Osteoblast (primary cell): ENCODE data around the gene GGACT. TPM values are rescaled to one million over a fixed set of nuclear protein-coding genes. Genes with fewer than 3 reads are reported as not detected.

ENCODE experiments used
- DNase-seq: peaks from one replicate; pipeline ENCODE4 v3.0.0; 2011; ENCODE audit warnings: low spot score, mixed read lengths; ENCODE audit not compliant: insufficient read length; ENCODE audit errors: missing footprints
- H2AFZ ChIP-seq: 2 replicates; pipeline ENCODE4 v1.6.0; 2011; ENCODE audit warnings: mild to moderate bottlenecking, low read length
- H3K27ac ChIP-seq: 2 replicates; pipeline ENCODE4 v1.5.1; 2011; ENCODE audit warnings: mild to moderate bottlenecking, low read depth, low read length, moderate library complexity
- H3K27me3 ChIP-seq: 2 replicates; pipeline ENCODE4 v1.6.0; 2012; ENCODE audit warnings: mild to moderate bottlenecking, control low read depth, inconsistent platforms, low read length, moderate library complexity; ENCODE audit not compliant: insufficient read depth
- H3K36me3 ChIP-seq: 2 replicates; pipeline ENCODE4 v1.5.1; 2011; ENCODE audit warnings: mild to moderate bottlenecking, low read length, control low read depth, moderate library complexity; ENCODE audit not compliant: insufficient read depth
- H3K4me1 ChIP-seq: 2 replicates; pipeline ENCODE4 v1.5.1; 2011; ENCODE audit warnings: mild to moderate bottlenecking, low read length, control low read depth, moderate library complexity; ENCODE audit not compliant: insufficient read depth
- H3K4me2 ChIP-seq: 2 replicates; pipeline ENCODE4 v1.6.0; 2011; ENCODE audit warnings: mild to moderate bottlenecking, low read length; ENCODE audit not compliant: insufficient read depth
- H3K4me3 ChIP-seq: fragments of 200-600 bp; sonication (generic); 3 replicates; pipeline ENCODE4 v1.5.1; 2012; ENCODE audit warnings: mild to moderate bottlenecking, low read length, inconsistent platforms; ENCODE audit not compliant: insufficient read depth
- H3K79me2 ChIP-seq: 2 replicates; pipeline ENCODE4 v1.6.0; 2012; ENCODE audit warnings: mild to moderate bottlenecking, low read length, control low read depth, inconsistent platforms; ENCODE audit not compliant: insufficient read depth
- H3K9me3 ChIP-seq: 2 replicates; pipeline ENCODE4 v1.5.1; 2011; ENCODE audit warnings: low read depth, low read length, control low read depth
- H4K20me1 ChIP-seq: 2 replicates; pipeline ENCODE4 v1.6.0; 2012; ENCODE audit warnings: mild to moderate bottlenecking, low read length, control low read depth; ENCODE audit not compliant: insufficient read depth
- total RNA-seq: library from RNA; depleted of rRNA; stranded (reverse); fragments of >200 nt; gene quantifications from 2 replicates; pipeline ENCODE4 v1.2.3, GENCODE V29; 2012
- TF ChIP-seq, protein P1 (sequence below): IDR thresholded peaks from 2 replicates; pipeline ENCODE4 v1.5.1; 2011; ENCODE audit warnings: mild to moderate bottlenecking, low read depth, low read length, moderate library complexity; ENCODE audit errors: extremely low read depth

GGACT gene
- total RNA-seq, 1 donor, result 7.6 TPM

DNA sequence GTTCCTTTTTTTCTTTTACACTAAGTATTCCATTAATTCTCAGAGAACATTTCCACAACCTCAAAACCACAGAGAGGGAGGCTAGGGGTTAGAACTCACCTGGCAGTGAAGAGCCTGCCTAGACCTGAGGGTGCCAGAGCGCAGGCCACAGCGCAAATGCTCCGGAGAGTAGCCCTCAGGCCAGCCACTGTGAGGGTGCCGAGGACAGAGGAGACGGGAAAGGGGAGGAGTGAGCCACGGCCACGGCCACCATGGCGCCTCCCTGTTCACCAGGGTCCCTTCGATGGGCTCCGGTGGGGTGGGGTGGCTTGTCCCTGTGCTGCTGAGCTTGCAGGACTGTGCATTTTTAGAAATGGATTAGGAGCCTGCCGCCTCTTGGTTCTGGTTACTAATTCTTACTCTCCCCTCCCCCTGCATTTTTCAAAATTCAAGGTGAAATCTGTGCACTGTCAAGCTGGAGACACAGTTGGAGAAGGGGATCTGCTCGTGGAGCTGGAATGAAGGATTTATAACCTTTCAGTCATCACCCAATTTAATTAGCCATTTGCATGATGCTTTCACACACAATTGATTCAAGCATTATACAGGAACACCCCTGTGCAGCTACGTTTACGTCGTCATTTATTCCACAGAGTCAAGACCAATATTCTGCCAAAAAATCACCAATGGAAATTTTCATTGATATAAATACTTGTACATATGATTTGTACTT lies 58.8 kb downstream of the GGACT start:
- Histone ChIP-seq H3K4me1 (no peaks in the 10 kb centered on the region), H2AFZ (no peak overlapping the region), H3K9me3 (no peaks in the 10 kb centered on the region), H3K4me3 (no peak overlapping the region), H3K36me3 (peaks cover 6% of the 10 kb centered on the region), H3K27ac (no peak overlapping the region), H3K4me2 (no peak overlapping the region), H3K27me3 (no peaks in the 10 kb centered on the region), H4K20me1 (peaks cover 2% of the 10 kb centered on the region), H3K79me2 (no peaks in the 10 kb centered on the region)
- TF ChIP-seq, protein P1, sequence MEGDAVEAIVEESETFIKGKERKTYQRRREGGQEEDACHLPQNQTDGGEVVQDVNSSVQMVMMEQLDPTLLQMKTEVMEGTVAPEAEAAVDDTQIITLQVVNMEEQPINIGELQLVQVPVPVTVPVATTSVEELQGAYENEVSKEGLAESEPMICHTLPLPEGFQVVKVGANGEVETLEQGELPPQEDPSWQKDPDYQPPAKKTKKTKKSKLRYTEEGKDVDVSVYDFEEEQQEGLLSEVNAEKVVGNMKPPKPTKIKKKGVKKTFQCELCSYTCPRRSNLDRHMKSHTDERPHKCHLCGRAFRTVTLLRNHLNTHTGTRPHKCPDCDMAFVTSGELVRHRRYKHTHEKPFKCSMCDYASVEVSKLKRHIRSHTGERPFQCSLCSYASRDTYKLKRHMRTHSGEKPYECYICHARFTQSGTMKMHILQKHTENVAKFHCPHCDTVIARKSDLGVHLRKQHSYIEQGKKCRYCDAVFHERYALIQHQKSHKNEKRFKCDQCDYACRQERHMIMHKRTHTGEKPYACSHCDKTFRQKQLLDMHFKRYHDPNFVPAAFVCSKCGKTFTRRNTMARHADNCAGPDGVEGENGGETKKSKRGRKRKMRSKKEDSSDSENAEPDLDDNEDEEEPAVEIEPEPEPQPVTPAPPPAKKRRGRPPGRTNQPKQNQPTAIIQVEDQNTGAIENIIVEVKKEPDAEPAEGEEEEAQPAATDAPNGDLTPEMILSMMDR, result no peak
- peak; percentile 3 for DNase-seq

DNA sequence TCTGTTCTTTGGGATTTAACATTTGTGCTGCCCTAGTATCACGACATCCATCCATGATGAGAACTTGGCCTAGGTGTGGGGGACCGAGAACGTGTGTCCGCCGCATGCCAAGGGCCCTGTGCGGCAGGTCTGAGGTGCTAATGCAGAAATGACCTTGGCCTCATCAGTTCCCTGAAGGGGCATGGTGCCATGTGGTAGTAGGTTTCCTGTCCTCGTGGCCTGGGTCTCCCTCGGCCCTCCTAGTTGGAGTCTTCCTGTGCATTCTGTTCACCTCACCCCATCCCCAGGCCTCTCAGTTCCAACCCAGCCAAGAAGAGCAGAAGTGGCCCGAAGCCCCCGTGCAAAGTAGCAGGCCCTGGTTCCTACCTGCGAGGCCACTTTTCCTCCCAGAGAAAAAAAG lies 59.8 kb downstream of the GGACT start:
- Histone ChIP-seq H3K4me1 (no peaks in the 10 kb centered on the region), H4K20me1 (no peaks in the 10 kb centered on the region), H3K27me3 (no peaks in the 10 kb centered on the region), H3K4me3 (no peak overlapping the region), H3K9me3 (no peaks in the 10 kb centered on the region), H3K36me3 (peaks cover 6% of the 10 kb centered on the region), H3K79me2 (no peaks in the 10 kb centered on the region), H2AFZ (no peak overlapping the region), H3K27ac (no peak overlapping the region), H3K4me2 (no peak overlapping the region)
- peak; percentile 52 for DNase-seq
- TF ChIP-seq, protein P1, result no peak

- TF ChIP-seq, protein P1, result no peak
- Histone ChIP-seq H3K9me3 (no peaks in the 10 kb centered on the region), H3K27ac (no peak overlapping the region), H2AFZ (no peak overlapping the region), H3K4me1 (no peaks in the 10 kb centered on the region), H3K27me3 (no peaks in the 10 kb centered on the region), H3K4me3 (no peak overlapping the region), H3K4me2 (no peak overlapping the region), H3K79me2 (no peaks in the 10 kb centered on the region), H3K36me3 (peaks cover 6% of the 10 kb centered on the region), H4K20me1 (no peaks in the 10 kb centered on the region)
- peak; percentile 53 for DNase-seq
Observed at GRCh38 chr13:100528353-100528752, 60.2 kb downstream of the GGACT start.

- H2AFZ ChIP-seq, result no peak overlapping the region
- TF ChIP-seq, protein P1, result no peak
- peaks cover 6% of the 10 kb centered on the region for H3K36me3 ChIP-seq
- no peak overlapping the region for H3K4me2 ChIP-seq
- H3K27me3 ChIP-seq, result no peaks in the 10 kb centered on the region
- H3K79me2 ChIP-seq, result no peaks in the 10 kb centered on the region
- H3K27ac ChIP-seq, result no peak overlapping the region
- H3K4me1 ChIP-seq, result no peaks in the 10 kb centered on the region
- H4K20me1 ChIP-seq, result no peaks in the 10 kb centered on the region
- no peaks in the 10 kb centered on the region for H3K9me3 ChIP-seq
- H3K4me3 ChIP-seq, result no peak overlapping the region
- DNase-seq, result peak; percentile 9
Observed at GRCh38 chr13:100527644-100528043, 60.9 kb downstream of the GGACT start.
